SH-SY5Y (cell line): ENCODE results near the gene SH3YL1.

Source experiments
- GATA2 ChIP-seq: IDR thresholded peaks from 2 replicates; pipeline ENCODE4 v1.6.1; 2011; ENCODE audit warnings: mild to moderate bottlenecking, low read depth, low read length
- GATA3 ChIP-seq: IDR thresholded peaks from 2 replicates; pipeline ENCODE4 v1.6.1; 2011; ENCODE audit warnings: low read depth, mild to moderate bottlenecking, low read length, moderate library complexity

- TF ChIP-seq GATA2 (no peak), GATA3 (no peak)
Measured at GRCh38 chr2:175161-175786, 88.6 kb downstream of the SH3YL1 start.
